ENCODE data around the gene F8. TPM values are rescaled to one million over a fixed set of nuclear protein-coding genes. Genes with fewer than 3 reads are reported as not detected.

Gene F8
- total RNA-seq, 1 experiment from 2014 or later, result 2.6 TPM

DNA sequence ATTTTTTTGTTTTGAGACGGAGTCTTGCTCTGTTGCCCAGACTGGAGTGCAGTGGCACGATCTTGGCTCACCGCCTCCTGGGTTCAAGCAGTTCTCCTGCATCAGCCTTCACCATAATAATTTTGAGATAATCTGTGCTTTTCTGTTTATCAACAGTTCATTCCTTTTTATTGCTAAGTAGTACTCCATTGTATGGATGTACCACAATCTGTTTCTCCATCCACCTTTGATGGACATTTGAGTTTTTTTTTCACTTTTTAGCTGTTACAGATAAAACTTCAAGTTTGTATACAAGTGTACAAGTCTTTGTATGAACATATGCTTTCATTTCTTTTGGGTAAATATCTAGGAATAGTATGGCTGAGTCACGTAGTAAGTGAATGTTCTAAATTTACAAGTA, 13.2 kb upstream of the F8 start:
- H2AFZ ChIP-seq (ENCODE audit: low read depth, low read length, poor library complexity, severe bottlenecking), result no peak overlapping the region
- ChIA-PET CTCF (no interaction called here), POLR2A (no interaction called here), RAD21 (ENCODE audit: low non-redundant PET in 1 of 2, low total read pairs in 2 of 2, uncharacterized antibody in 2 of 2, unreplicated experiment in 2 of 2) (no interaction called here)
- H3K27ac ChIP-seq (ENCODE audit: low read depth, low read length), result no peak overlapping the region
- TF ChIP-seq EZH2 (IDR thresholded peaks at IDR 0.05) (no peak), ZFX (IDR thresholded peaks at IDR 0.05) (no peak)
- no peaks in the 10 kb centered on the region for H3K9me3 ChIP-seq (ENCODE audit: control insufficient read depth in 1 of 2, insufficient read depth in 1 of 2, low read depth in 1 of 2, low read length in 2 of 2)
- DNase-seq (ENCODE audit: low read depth, low spot score), result no peak
- H3K36me3 ChIP-seq (ENCODE audit: control insufficient read depth in 1 of 2, insufficient read depth in 2 of 2, low read length in 2 of 2), result no peaks in the 10 kb centered on the region
- H3K4me1 ChIP-seq (ENCODE audit: control insufficient read depth in 1 of 2, insufficient read depth in 2 of 2, low read length in 2 of 2), result no peaks in the 10 kb centered on the region
- BruUV-seq (replicated peaks), result no TSS peak
- intact Hi-C loops (cut with micrococcal nuclease), result no loop called here
- no peaks in the 10 kb centered on the region for H4K20me1 ChIP-seq (ENCODE audit: insufficient read depth)
- no peak overlapping the region for H3K4me2 ChIP-seq (ENCODE audit: low read length)
- H3K9ac ChIP-seq (ENCODE audit: low read length), result no peak overlapping the region
- H3K9me2 ChIP-seq (ENCODE audit: insufficient read depth), result no peaks in the 10 kb centered on the region
- no peak for ATAC-seq
- no peaks in the 10 kb centered on the region for H3K27me3 ChIP-seq (ENCODE audit: insufficient read depth, low read length)
- no peak overlapping the region for H3K4me3 ChIP-seq (replicated peaks in 1 of 2; ENCODE audit: low read depth in 1 of 2, low read length in 2 of 2)
- 0 out of 2 replicates have a peak, but pooled peaks cover 5% of the 10 kb centered on the region for H3K79me2 ChIP-seq (ENCODE audit: insufficient read depth, low read length)

DNA sequence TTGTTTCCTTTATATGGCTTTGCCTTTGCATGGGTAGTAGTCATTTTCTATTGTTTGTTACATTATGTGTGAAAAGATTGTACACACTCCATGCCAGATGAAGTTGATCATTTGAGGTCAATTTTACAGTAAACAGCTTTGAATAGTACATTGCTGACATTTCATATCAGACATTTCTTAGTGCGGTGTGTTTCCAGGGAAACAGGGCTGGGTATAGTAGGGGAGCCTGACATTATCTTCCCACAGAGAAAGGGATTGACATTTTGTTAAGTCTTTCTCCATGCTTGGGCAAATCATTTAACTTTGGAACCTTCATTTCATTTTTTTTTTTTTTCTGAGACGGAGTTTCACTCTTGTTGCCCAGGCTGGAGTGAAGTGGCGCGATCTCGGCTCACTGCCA, 9.1 kb upstream of the F8 start:
- Histone ChIP-seq H3K27ac (ENCODE audit: low read depth, low read length) (no peak overlapping the region), H3K4me3 (replicated peaks in 1 of 2; ENCODE audit: low read depth in 1 of 2, low read length in 2 of 2) (no peak overlapping the region), H3K9me2 (ENCODE audit: insufficient read depth) (no peaks in the 10 kb centered on the region), H3K9me3 (ENCODE audit: control insufficient read depth in 1 of 2, insufficient read depth in 1 of 2, low read depth in 1 of 2, low read length in 2 of 2) (no peaks in the 10 kb centered on the region), H4K20me1 (ENCODE audit: insufficient read depth) (no peaks in the 10 kb centered on the region), H3K79me2 (ENCODE audit: insufficient read depth, low read length) (peaks cover 13% of the 10 kb centered on the region; the same call in 1 of the 2 replicates), H3K9ac (ENCODE audit: low read length) (no peak overlapping the region), H3K4me2 (ENCODE audit: low read length) (no peak overlapping the region), H3K4me1 (ENCODE audit: control insufficient read depth in 1 of 2, insufficient read depth in 2 of 2, low read length in 2 of 2) (peaks cover 6 to 16% of the 10 kb centered on the region in 2 experiments), H3K36me3 (ENCODE audit: control insufficient read depth in 1 of 2, insufficient read depth in 2 of 2, low read length in 2 of 2) (no peaks in the 10 kb centered on the region), H2AFZ (ENCODE audit: low read depth, low read length, poor library complexity, severe bottlenecking) (no peak overlapping the region), H3K27me3 (ENCODE audit: insufficient read depth, low read length) (no peaks in the 10 kb centered on the region)
- ChIA-PET CTCF (no interaction called here), POLR2A (no interaction called here), RAD21 (ENCODE audit: low non-redundant PET in 1 of 2, low total read pairs in 2 of 2, uncharacterized antibody in 2 of 2, unreplicated experiment in 2 of 2) (no interaction called here)
- BruUV-seq (replicated peaks), result no TSS peak
- intact Hi-C loops (cut with micrococcal nuclease), result no loop called here
- ATAC-seq (no peak), DNase-seq (ENCODE audit: low read depth, low spot score) (no peak)
- TF ChIP-seq POLR2A (IDR thresholded peaks at IDR 0.05; ENCODE audit: borderline replicate concordance, extremely low read depth, insufficient read depth, insufficient read length), result no peak
- TF ChIP-seq, protein P1, sequence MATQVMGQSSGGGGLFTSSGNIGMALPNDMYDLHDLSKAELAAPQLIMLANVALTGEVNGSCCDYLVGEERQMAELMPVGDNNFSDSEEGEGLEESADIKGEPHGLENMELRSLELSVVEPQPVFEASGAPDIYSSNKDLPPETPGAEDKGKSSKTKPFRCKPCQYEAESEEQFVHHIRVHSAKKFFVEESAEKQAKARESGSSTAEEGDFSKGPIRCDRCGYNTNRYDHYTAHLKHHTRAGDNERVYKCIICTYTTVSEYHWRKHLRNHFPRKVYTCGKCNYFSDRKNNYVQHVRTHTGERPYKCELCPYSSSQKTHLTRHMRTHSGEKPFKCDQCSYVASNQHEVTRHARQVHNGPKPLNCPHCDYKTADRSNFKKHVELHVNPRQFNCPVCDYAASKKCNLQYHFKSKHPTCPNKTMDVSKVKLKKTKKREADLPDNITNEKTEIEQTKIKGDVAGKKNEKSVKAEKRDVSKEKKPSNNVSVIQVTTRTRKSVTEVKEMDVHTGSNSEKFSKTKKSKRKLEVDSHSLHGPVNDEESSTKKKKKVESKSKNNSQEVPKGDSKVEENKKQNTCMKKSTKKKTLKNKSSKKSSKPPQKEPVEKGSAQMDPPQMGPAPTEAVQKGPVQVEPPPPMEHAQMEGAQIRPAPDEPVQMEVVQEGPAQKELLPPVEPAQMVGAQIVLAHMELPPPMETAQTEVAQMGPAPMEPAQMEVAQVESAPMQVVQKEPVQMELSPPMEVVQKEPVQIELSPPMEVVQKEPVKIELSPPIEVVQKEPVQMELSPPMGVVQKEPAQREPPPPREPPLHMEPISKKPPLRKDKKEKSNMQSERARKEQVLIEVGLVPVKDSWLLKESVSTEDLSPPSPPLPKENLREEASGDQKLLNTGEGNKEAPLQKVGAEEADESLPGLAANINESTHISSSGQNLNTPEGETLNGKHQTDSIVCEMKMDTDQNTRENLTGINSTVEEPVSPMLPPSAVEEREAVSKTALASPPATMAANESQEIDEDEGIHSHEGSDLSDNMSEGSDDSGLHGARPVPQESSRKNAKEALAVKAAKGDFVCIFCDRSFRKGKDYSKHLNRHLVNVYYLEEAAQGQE (IDR thresholded peaks at IDR 0.05; ENCODE audit: low read depth), result no peak
- no peak for TF ChIP-seq POLR2AphosphoS5 (IDR thresholded peaks at IDR 0.05; ENCODE audit: low read depth, low read length)
- TF ChIP-seq SP1 (IDR thresholded peaks at IDR 0.05; ENCODE audit: low read depth), result no peak
- TF ChIP-seq EZH2 (IDR thresholded peaks at IDR 0.05), result no peak
- TF ChIP-seq CEBPB (IDR thresholded peaks at IDR 0.05; ENCODE audit: low read depth), result no peak
- TF ChIP-seq ELF1 (IDR thresholded peaks at IDR 0.05; ENCODE audit: borderline replicate concordance, low read depth), result no peak
- no peak for TF ChIP-seq ZFX (IDR thresholded peaks at IDR 0.05)
- no peak for TF ChIP-seq FOSL1 (IDR thresholded peaks at IDR 0.05; ENCODE audit: low read depth)
- TF ChIP-seq ZNF274 (IDR thresholded peaks at IDR 0.05; ENCODE audit: low read depth, low read length), result no peak
- TF ChIP-seq, protein P2, sequence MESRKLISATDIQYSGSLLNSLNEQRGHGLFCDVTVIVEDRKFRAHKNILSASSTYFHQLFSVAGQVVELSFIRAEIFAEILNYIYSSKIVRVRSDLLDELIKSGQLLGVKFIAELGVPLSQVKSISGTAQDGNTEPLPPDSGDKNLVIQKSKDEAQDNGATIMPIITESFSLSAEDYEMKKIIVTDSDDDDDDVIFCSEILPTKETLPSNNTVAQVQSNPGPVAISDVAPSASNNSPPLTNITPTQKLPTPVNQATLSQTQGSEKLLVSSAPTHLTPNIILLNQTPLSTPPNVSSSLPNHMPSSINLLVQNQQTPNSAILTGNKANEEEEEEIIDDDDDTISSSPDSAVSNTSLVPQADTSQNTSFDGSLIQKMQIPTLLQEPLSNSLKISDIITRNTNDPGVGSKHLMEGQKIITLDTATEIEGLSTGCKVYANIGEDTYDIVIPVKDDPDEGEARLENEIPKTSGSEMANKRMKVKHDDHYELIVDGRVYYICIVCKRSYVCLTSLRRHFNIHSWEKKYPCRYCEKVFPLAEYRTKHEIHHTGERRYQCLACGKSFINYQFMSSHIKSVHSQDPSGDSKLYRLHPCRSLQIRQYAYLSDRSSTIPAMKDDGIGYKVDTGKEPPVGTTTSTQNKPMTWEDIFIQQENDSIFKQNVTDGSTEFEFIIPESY (IDR thresholded peaks at IDR 0.05; ENCODE audit: extremely low read depth, insufficient replicate concordance, low read length), result no peak
- TF ChIP-seq EZH2phosphoT487 (IDR thresholded peaks at IDR 0.05; ENCODE audit: borderline replicate concordance), result no peak
